GM23248 (cell line): Measurements from ENCODE around the gene UMAD1. TPM values are rescaled to one million over a fixed set of nuclear protein-coding genes. Genes with fewer than 3 reads are reported as not detected.

Source experiments
- DNase-seq: peaks from one replicate; pipeline ENCODE4 v3.0.0-alpha.2; 2015
- H2AFZ ChIP-seq: fragments of 200-600 bp; sonication (generic); 2 replicates; pipeline ENCODE4 v1.6.1; 2016; ENCODE audit warnings: antibody characterized with exemption
- H3F3A ChIP-seq: fragments of 200-600 bp; sonication (generic); 2 replicates; pipeline ENCODE4 v1.6.1; 2016; ENCODE audit warnings: mild to moderate bottlenecking, antibody characterized with exemption, mixed run types; ENCODE audit not compliant: insufficient read depth
- H3K27ac ChIP-seq: fragments of 200-600 bp; sonication (generic); 2 replicates; pipeline ENCODE4 v1.5.1; 2016; ENCODE audit warnings: mild to moderate bottlenecking
- H3K27me3 ChIP-seq: fragments of 200-600 bp; sonication (generic); replicated peaks from 2 replicates; pipeline ENCODE4 v1.6.1; 2016; ENCODE audit warnings: mild to moderate bottlenecking; ENCODE audit not compliant: insufficient read depth
- H3K36me3 ChIP-seq: fragments of 200-600 bp; sonication (generic); 2 replicates; pipeline ENCODE4 v1.6.1; 2016; ENCODE audit warnings: low read depth, mild to moderate bottlenecking
- H3K4me1 ChIP-seq: fragments of 200-600 bp; sonication (generic); 2 replicates; pipeline ENCODE4 v1.6.1; 2016; ENCODE audit warnings: mild to moderate bottlenecking; ENCODE audit not compliant: insufficient read depth
- H3K4me2 ChIP-seq: fragments of 200-600 bp; sonication (generic); one replicate; pipeline ENCODE4 v1.6.1; 2016; ENCODE audit warnings: mild to moderate bottlenecking; ENCODE audit not compliant: unreplicated experiment
- H3K4me3 ChIP-seq: fragments of 200-600 bp; sonication (generic); 2 replicates; pipeline ENCODE4 v1.5.1; 2016; ENCODE audit warnings: mild to moderate bottlenecking
- H3K79me2 ChIP-seq: fragments of 200-600 bp; sonication (generic); 2 replicates; pipeline ENCODE4 v1.6.1; 2016; ENCODE audit warnings: mild to moderate bottlenecking; ENCODE audit not compliant: insufficient read depth
- H3K9ac ChIP-seq: fragments of 200-600 bp; sonication (generic); 2 replicates; pipeline ENCODE4 v1.6.1; 2016; ENCODE audit warnings: mild to moderate bottlenecking
- H3K9me2 ChIP-seq: fragments of 200-600 bp; sonication (generic); 2 replicates; pipeline ENCODE4 v1.6.1; 2016; ENCODE audit warnings: mixed run types, mild to moderate bottlenecking, moderate library complexity; ENCODE audit not compliant: insufficient read depth
- H3K9me3 ChIP-seq: fragments of 200-600 bp; sonication (generic); one replicate; pipeline ENCODE4 v1.6.1; 2017; ENCODE audit warnings: low read depth
- H4K20me1 ChIP-seq: fragments of 200-600 bp; sonication (generic); 2 replicates; pipeline ENCODE4 v1.6.0; 2016; ENCODE audit not compliant: insufficient read depth
- EZH2 ChIP-seq: fragments of 200-600 bp; sonication (generic); IDR thresholded peaks from 2 replicates; pipeline ENCODE4 v1.6.1; 2018; ENCODE audit warnings: antibody characterized with exemption, mild to moderate bottlenecking; ENCODE audit not compliant: insufficient read depth, poor library complexity, severe bottlenecking
- EZH2phosphoT487 ChIP-seq: fragments of 200-600 bp; sonication (generic); IDR thresholded peaks from 2 replicates; pipeline ENCODE4 v1.6.1; 2018; ENCODE audit warnings: antibody characterized with exemption, moderate library complexity, mild to moderate bottlenecking, low read depth; ENCODE audit not compliant: insufficient read depth
- WGBS, 2 experiments: methylation state at CpG; one replicate each; pipeline ENCODE4 v1.1.6; 2015 to 2017; ENCODE audit warnings: low lambda C conversion rate in 2 of 2, low coverage in 1 of 2; ENCODE audit errors: missing lambda C conversion rate in 2 of 2; 5-methylcytosine and 5-hydroxymethylcytosine counted together
- in situ Hi-C: fragments of 300-500 bp; cut with MboI; formaldehyde crosslinking; loops from 2 replicates; pipeline ENCODE4 v1.15.0; 2020
- polyA plus RNA-seq: library from polyadenylated mRNA; unstranded; fragments of >200 nt; fragmentation: Nextera tagmentation; extraction: Ambion mirVana; gene quantifications from 2 replicates; pipeline ENCODE4 v1.2.1, GENCODE V29; 2016
- total RNA-seq: library from RNA; depleted of rRNA; stranded (reverse); fragments of >200 nt; shearing (Covaris generic); gene quantifications from 2 replicates; pipeline ENCODE4 v1.2.3, GENCODE V29; 2014

Gene UMAD1
- total and polyA plus RNA-seq, 2 experiments from 2014 or later = 11.8 to 18.6 TPM

GRCh38 chr7:7738622-7739021 is 98.1 kb downstream of the UMAD1 start:
- H4K20me1 ChIP-seq = no peaks in the 10 kb centered on the region
- H3K36me3 ChIP-seq = no peaks in the 10 kb centered on the region
- WGBS, 2 experiments = 94 to 96% methylated on average over 3 of the region's 3 CpGs
- no peaks in the 10 kb centered on the region for H3K9me3 ChIP-seq
- H3K27me3 ChIP-seq = no peaks in the 10 kb centered on the region
- no peaks in the 10 kb centered on the region for H3F3A ChIP-seq
- no peak overlapping the region for H2AFZ ChIP-seq
- no peak overlapping the region for H3K9ac ChIP-seq
- in situ Hi-C loops = no loop called here
- H3K4me3 ChIP-seq = no peak overlapping the region
- H3K4me1 ChIP-seq = no peaks in the 10 kb centered on the region
- TF ChIP-seq EZH2phosphoT487 (no peak), EZH2 (no peak)
- H3K9me2 ChIP-seq = no peaks in the 10 kb centered on the region
- DNase-seq = no peak
- no peaks in the 10 kb centered on the region for H3K79me2 ChIP-seq
- H3K4me2 ChIP-seq = no peak overlapping the region
- H3K27ac ChIP-seq = no peak overlapping the region

GRCh38 chr7:7739204-7740036 is 98.9 kb downstream of the UMAD1 start:
- no peaks in the 10 kb centered on the region for H3K9me2 ChIP-seq
- H4K20me1 ChIP-seq = no peaks in the 10 kb centered on the region
- no peak overlapping the region for H2AFZ ChIP-seq
- WGBS, 2 experiments = 95 to 100% methylated on average over 4 of the region's 4 CpGs
- in situ Hi-C loops = no loop called here
- no peak for TF ChIP-seq EZH2phosphoT487
- TF ChIP-seq EZH2 = no peak
- no peak overlapping the region for H3K4me2 ChIP-seq
- no peak overlapping the region for H3K4me3 ChIP-seq
- H3K9ac ChIP-seq = no peak overlapping the region
- H3K27me3 ChIP-seq = no peaks in the 10 kb centered on the region
- H3F3A ChIP-seq = no peaks in the 10 kb centered on the region
- H3K4me1 ChIP-seq = no peaks in the 10 kb centered on the region
- H3K27ac ChIP-seq = no peak overlapping the region
- H3K79me2 ChIP-seq = no peaks in the 10 kb centered on the region
- H3K36me3 ChIP-seq = no peaks in the 10 kb centered on the region
- DNase-seq = no peak
- no peaks in the 10 kb centered on the region for H3K9me3 ChIP-seq

- H3K79me2 ChIP-seq = no peaks in the 10 kb centered on the region
- in situ Hi-C loops = no loop called here
- no peak for TF ChIP-seq EZH2
- no peaks in the 10 kb centered on the region for H3K9me3 ChIP-seq
- no peak overlapping the region for H3K27ac ChIP-seq
- H4K20me1 ChIP-seq = no peaks in the 10 kb centered on the region
- H3K9me2 ChIP-seq = no peaks in the 10 kb centered on the region
- 98% methylated on average over 2 of the region's 2 CpGs for WGBS, 2 experiments
- H3K9ac ChIP-seq = no peak overlapping the region
- no peak overlapping the region for H3K4me3 ChIP-seq
- no peaks in the 10 kb centered on the region for H3F3A ChIP-seq
- no peaks in the 10 kb centered on the region for H3K27me3 ChIP-seq
- no peak overlapping the region for H3K4me2 ChIP-seq
- DNase-seq = no peak
- no peak overlapping the region for H2AFZ ChIP-seq
- H3K36me3 ChIP-seq = no peaks in the 10 kb centered on the region
- no peaks in the 10 kb centered on the region for H3K4me1 ChIP-seq
These were observed 99.4 kb downstream of the UMAD1 start for GRCh38 chr7:7740037-7740355.

- Histone ChIP-seq H3K27me3 (no peaks in the 10 kb centered on the region), H3K27ac (no peak overlapping the region), H3K9me2 (no peaks in the 10 kb centered on the region), H3K4me1 (no peaks in the 10 kb centered on the region), H4K20me1 (no peaks in the 10 kb centered on the region), H3K79me2 (no peaks in the 10 kb centered on the region), H3K4me2 (no peak overlapping the region), H2AFZ (no peak overlapping the region), H3K4me3 (no peak overlapping the region), H3K9ac (no peak overlapping the region), H3K36me3 (no peaks in the 10 kb centered on the region), H3K9me3 (no peaks in the 10 kb centered on the region), H3F3A (no peaks in the 10 kb centered on the region)
- in situ Hi-C loops = no loop called here
- WGBS, 2 experiments = 91 to 94% methylated on average over 12 of the region's 12 CpGs
- TF ChIP-seq EZH2 = no peak
- no peak for TF ChIP-seq EZH2phosphoT487
- no peak for DNase-seq
These were observed 101.7 kb downstream of the UMAD1 start for GRCh38 chr7:7742223-7742622.
